Ascending aorta (tissue), 2 donors: ENCODE results near the gene TSPAN4. TPM values are rescaled to one million over a fixed set of nuclear protein-coding genes. Genes with fewer than 3 reads are reported as not detected.

Source experiments
- DNase-seq, 2 donors: peaks; one replicate each; pipeline ENCODE4 v3.0.0-alpha.2; 2019; ENCODE audit warnings: low spot score in 2 of 2
- H3K27ac ChIP-seq, 2 donors: fragments of 200-600 bp; sonication (generic); one replicate each; pipeline ENCODE4 v1.5.1; 2016 to 2017; ENCODE audit warnings: mild to moderate bottlenecking in 1 of 2
- H3K27me3 ChIP-seq: fragments of 200-600 bp; sonication (generic); one replicate; pipeline ENCODE4 v1.5.1; 2017
- H3K36me3 ChIP-seq, 2 donors: fragments of 200-600 bp; sonication (generic); one replicate each; pipeline ENCODE4 v1.5.1; 2016
- H3K4me1 ChIP-seq, 2 donors: fragments of 200-600 bp; sonication (generic); one replicate each; pipeline ENCODE4 v1.5.1; 2016 to 2017; ENCODE audit warnings: mild to moderate bottlenecking in 1 of 2
- H3K4me3 ChIP-seq, 2 donors: fragments of 200-600 bp; sonication (generic); one replicate each; pipeline ENCODE4 v1.5.1; 2016 to 2017; ENCODE audit warnings: mild to moderate bottlenecking in 1 of 2
- H3K9me3 ChIP-seq, 2 donors: fragments of 200-600 bp; sonication (generic); one replicate each; pipeline ENCODE4 v1.5.1; 2016
- intact Hi-C: fragments of 100-400 bp; cut with DNase I; formaldehyde crosslinking; loops from one replicate; pipeline ENCODE4 v1.15.1; 2023
- total RNA-seq: library from RNA; depleted of rRNA; stranded (reverse); fragments of >200 nt; gene quantifications from one replicate; pipeline ENCODE4 v1.1.0, GENCODE V29; 2016
- TF ChIP-seq, protein P1 (sequence below), 3 experiments: fragments of 200-600 bp in 2 of 3; fragments of 450-650 bp in 1 of 3; sonication (generic) in 2 of 3; IDR thresholded peaks; one replicate each; pipeline ENCODE4 v1.5.1; 2016 to 2019; ENCODE audit warnings: antibody characterized with exemption in 3 of 3, mild to moderate bottlenecking in 1 of 3, moderate library complexity in 1 of 3

TSPAN4 gene
- total RNA-seq, 1 donor from 2014 or later: 252 TPM

- H3K27ac ChIP-seq: no peak overlapping the region
- no peaks in the 10 kb centered on the region for H3K9me3 ChIP-seq
- TF ChIP-seq, protein P1, sequence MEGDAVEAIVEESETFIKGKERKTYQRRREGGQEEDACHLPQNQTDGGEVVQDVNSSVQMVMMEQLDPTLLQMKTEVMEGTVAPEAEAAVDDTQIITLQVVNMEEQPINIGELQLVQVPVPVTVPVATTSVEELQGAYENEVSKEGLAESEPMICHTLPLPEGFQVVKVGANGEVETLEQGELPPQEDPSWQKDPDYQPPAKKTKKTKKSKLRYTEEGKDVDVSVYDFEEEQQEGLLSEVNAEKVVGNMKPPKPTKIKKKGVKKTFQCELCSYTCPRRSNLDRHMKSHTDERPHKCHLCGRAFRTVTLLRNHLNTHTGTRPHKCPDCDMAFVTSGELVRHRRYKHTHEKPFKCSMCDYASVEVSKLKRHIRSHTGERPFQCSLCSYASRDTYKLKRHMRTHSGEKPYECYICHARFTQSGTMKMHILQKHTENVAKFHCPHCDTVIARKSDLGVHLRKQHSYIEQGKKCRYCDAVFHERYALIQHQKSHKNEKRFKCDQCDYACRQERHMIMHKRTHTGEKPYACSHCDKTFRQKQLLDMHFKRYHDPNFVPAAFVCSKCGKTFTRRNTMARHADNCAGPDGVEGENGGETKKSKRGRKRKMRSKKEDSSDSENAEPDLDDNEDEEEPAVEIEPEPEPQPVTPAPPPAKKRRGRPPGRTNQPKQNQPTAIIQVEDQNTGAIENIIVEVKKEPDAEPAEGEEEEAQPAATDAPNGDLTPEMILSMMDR (IDR thresholded peaks at IDR 0.05): no peak
- no peaks in the 10 kb centered on the region for H3K27me3 ChIP-seq
- H3K4me3 ChIP-seq: no peak overlapping the region
- DNase-seq: no peak
- H3K4me1 ChIP-seq: no peaks in the 10 kb centered on the region
- intact Hi-C loops: no loop called here
- peaks cover 37 to 46% of the 10 kb centered on the region in 2 donors for H3K36me3 ChIP-seq
Observed at GRCh38 chr11:866481-866880, 23.8 kb downstream of the TSPAN4 start.

- Histone ChIP-seq H3K4me3 (no peak overlapping the region), H3K27me3 (no peaks in the 10 kb centered on the region), H3K27ac (no peak overlapping the region), H3K9me3 (no peaks in the 10 kb centered on the region), H3K36me3 (peaks cover 32 to 41% of the 10 kb centered on the region in 2 donors), H3K4me1 (no peaks in the 10 kb centered on the region)
- TF ChIP-seq, protein P1 (IDR thresholded peaks at IDR 0.05): no peak
- DNase-seq: no peak
- intact Hi-C loops: no loop called here
Observed at GRCh38 chr11:867856-868358, 25.3 kb downstream of the TSPAN4 start.

DNA sequence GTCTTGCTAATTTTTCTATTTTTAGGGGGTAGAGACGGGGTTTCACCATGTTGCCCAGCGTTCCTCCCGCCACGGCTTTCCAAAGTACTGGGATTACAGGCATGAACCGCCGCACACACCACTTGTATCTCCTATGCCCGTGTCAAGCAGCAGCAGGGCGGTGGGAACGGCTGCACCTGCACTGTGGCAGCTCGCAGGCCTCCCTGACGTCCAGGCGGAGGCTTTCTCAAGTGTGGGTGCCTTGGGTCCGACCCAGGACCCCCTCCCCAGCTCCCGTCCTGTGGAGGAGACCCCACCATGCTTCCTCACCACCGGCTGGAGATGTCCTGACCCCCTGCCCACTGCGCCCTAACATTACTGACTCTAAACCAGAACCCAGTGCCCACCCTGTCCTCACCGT lies 25.7 kb downstream of the TSPAN4 start:
- Histone ChIP-seq H3K27me3 (no peaks in the 10 kb centered on the region), H3K4me3 (no peak overlapping the region), H3K36me3 (peaks cover 29 to 36% of the 10 kb centered on the region in 2 donors), H3K9me3 (no peaks in the 10 kb centered on the region), H3K4me1 (no peaks in the 10 kb centered on the region), H3K27ac (no peak overlapping the region)
- intact Hi-C loops: no loop called here
- DNase-seq: no peak
- TF ChIP-seq, protein P1 (IDR thresholded peaks at IDR 0.05): no peak

DNA sequence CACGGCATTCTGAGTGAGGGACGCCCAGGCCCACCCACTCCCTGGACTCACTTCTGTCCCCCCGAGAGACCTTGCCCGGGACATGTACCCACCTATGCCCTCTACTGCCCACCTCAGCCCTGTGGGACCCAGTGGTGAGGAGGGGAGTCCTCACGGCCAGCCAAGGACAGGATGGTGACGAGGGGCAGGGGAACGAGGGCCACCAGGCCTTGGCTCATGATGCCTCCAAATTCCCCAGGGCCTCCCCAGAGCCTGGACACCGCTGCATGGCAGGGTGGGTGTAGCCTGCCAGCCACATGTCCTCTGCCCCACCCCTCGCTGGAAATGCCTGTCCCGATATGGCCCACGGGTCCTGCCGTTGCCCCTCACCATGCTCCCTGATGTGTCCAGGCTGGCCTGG lies 26.1 kb downstream of the TSPAN4 start:
- Histone ChIP-seq H3K4me1 (no peaks in the 10 kb centered on the region), H3K9me3 (no peaks in the 10 kb centered on the region), H3K27me3 (no peaks in the 10 kb centered on the region), H3K36me3 (peaks cover 25 to 33% of the 10 kb centered on the region in 2 donors), H3K27ac (no peak overlapping the region), H3K4me3 (no peak overlapping the region)
- DNase-seq: no peak
- intact Hi-C loops: no loop called here
- TF ChIP-seq, protein P1 (IDR thresholded peaks at IDR 0.05): no peak

DNA sequence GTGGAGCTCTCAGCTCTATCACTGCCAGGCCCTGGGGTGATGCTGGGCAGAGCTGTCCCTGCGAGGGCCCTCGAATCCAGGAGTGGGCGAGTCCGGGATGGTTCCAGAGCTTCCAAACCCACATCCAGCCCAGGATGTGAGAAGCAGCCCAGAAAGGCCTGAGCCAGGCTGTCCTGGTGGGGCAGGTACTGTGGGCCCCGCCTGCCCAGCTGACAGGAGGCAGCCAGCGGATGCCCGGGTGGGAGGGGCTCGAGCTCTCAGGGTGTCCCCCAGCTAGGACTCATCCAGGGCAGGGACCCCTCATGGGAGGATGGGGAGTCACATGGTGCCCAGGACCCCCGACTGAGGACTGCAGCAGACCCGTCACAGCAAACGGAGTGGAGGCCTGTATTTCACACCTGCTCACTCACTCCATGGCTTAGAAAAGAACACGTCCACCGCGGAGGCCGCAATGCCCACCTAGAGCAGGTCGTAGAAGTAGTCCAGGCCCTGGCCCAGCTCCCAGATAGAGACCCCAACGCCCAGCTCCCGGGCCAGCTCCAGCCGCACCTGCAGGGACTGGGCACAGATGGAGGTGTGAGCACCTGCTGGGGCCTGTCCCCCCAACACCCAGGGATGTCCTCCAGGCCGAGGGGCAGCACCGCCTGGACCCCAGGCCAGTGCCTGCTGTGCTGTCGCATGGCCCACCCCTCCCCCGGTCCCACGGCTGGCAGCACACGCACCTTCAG lies 26.9 kb downstream of the TSPAN4 start:
- intact Hi-C loops: no loop called here
- H3K36me3 ChIP-seq: peaks cover 24 to 25% of the 10 kb centered on the region in 2 donors

More for the DNA sequence above, 26.9 kb downstream of the TSPAN4 start:
- Histone ChIP-seq H3K27ac (no peak overlapping the region), H3K4me3 (no peak overlapping the region), H3K4me1 (no peaks in the 10 kb centered on the region), H3K9me3 (no peaks in the 10 kb centered on the region), H3K27me3 (no peaks in the 10 kb centered on the region)
- DNase-seq: no peak
- TF ChIP-seq, protein P1 (IDR thresholded peaks at IDR 0.05): no peak
